ENCODE results near the gene AUH.

AUH gene

GRCh38 chr9:91312717-91313325, 48.9 kb downstream of the AUH start:
- no peak for DNase-seq
- peaks cover 0 to 4% (median 0%) of the 10 kb centered on the region in 3 donors for H3K36me3 ChIP-seq
- H3K9me3 ChIP-seq, result no peaks in the 10 kb centered on the region
- no peak overlapping the region for H3K27ac ChIP-seq
- intact Hi-C loops (cut with DNase I; ENCODE audit: low total_unique reads), result no loop called here
- no peak for TF ChIP-seq CTCF (IDR thresholded peaks at IDR 0.05)
- H3K27me3 ChIP-seq, result no peaks in the 10 kb centered on the region
- no peak overlapping the region for H3K4me3 ChIP-seq
- peaks cover 0 to 5% (median 0%) of the 10 kb centered on the region in 4 donors for H3K4me1 ChIP-seq

- no peaks in the 10 kb centered on the region for H3K9me3 ChIP-seq
- DNase-seq, result no peak
- no peak for TF ChIP-seq CTCF (IDR thresholded peaks at IDR 0.05)
- H3K4me3 ChIP-seq, result no peak overlapping the region
- peaks cover 0 to 5% (median 0%) of the 10 kb centered on the region in 4 donors for H3K4me1 ChIP-seq
- peaks cover 0 to 4% (median 0%) of the 10 kb centered on the region in 3 donors for H3K36me3 ChIP-seq
- no peak overlapping the region for H3K27ac ChIP-seq
- H3K27me3 ChIP-seq, result no peaks in the 10 kb centered on the region
- intact Hi-C loops (cut with DNase I; ENCODE audit: low total_unique reads), result no loop called here
These were observed 51.7 kb downstream of the AUH start for GRCh38 chr9:91310037-91310436.

GRCh38 chr9:91308191-91308590, 53.5 kb downstream of the AUH start:
- no peak for TF ChIP-seq CTCF (IDR thresholded peaks at IDR 0.05)
- H3K4me3 ChIP-seq, result no peak overlapping the region
- intact Hi-C loops (cut with DNase I; ENCODE audit: low total_unique reads), result no loop called here

GRCh38 chr9:91307279-91307678, 54.4 kb downstream of the AUH start:
- Histone ChIP-seq H3K4me3 (no peak overlapping the region), H3K9me3 (no peaks in the 10 kb centered on the region), H3K27me3 (no peaks in the 10 kb centered on the region), H3K4me1 (peaks cover 0 to 21% (median 5%) of the 10 kb centered on the region in 4 donors), H3K27ac (no peak overlapping the region), H3K36me3 (peaks cover 0 to 4% (median 0%) of the 10 kb centered on the region in 3 donors)
- DNase-seq, result no peak
- intact Hi-C loops (cut with DNase I; ENCODE audit: low total_unique reads), result no loop called here
- no peak for TF ChIP-seq CTCF (IDR thresholded peaks at IDR 0.05)

More at GRCh38 chr9:91308191-91308590, 53.5 kb downstream of the AUH start:
- Histone ChIP-seq H3K27me3 (no peaks in the 10 kb centered on the region), H3K27ac (no peak overlapping the region), H3K4me1 (peaks cover 0 to 12% (median 2%) of the 10 kb centered on the region in 4 donors), H3K9me3 (no peaks in the 10 kb centered on the region), H3K36me3 (peaks cover 0 to 4% (median 0%) of the 10 kb centered on the region in 3 donors)
- DNase-seq, result no peak

- peaks cover 0 to 31% (median 11%) of the 10 kb centered on the region in 4 donors for H3K4me1 ChIP-seq
- intact Hi-C loops (cut with DNase I; ENCODE audit: low total_unique reads), result no loop called here
- H3K27me3 ChIP-seq, result no peaks in the 10 kb centered on the region
- H3K9me3 ChIP-seq, result no peaks in the 10 kb centered on the region
- H3K4me3 ChIP-seq, result no peak overlapping the region
- H3K36me3 ChIP-seq, result peaks cover 0 to 4% (median 0%) of the 10 kb centered on the region in 3 donors
- DNase-seq, result no peak
- H3K27ac ChIP-seq, result no peak overlapping the region
- no peak for TF ChIP-seq CTCF (IDR thresholded peaks at IDR 0.05)
These were observed 55.5 kb downstream of the AUH start for GRCh38 chr9:91306296-91306630.
